ENCODE results near the gene TBC1D8. TPM values are rescaled to one million over a fixed set of nuclear protein-coding genes. Genes with fewer than 3 reads are reported as not detected.

The TBC1D8 gene
- total and polyA plus RNA-seq, 2 of the 13 experiments (the other 11 are each of a cell fraction or from before 2014, with no cell fraction given) = 45.1 to 95.4 TPM

DNA sequence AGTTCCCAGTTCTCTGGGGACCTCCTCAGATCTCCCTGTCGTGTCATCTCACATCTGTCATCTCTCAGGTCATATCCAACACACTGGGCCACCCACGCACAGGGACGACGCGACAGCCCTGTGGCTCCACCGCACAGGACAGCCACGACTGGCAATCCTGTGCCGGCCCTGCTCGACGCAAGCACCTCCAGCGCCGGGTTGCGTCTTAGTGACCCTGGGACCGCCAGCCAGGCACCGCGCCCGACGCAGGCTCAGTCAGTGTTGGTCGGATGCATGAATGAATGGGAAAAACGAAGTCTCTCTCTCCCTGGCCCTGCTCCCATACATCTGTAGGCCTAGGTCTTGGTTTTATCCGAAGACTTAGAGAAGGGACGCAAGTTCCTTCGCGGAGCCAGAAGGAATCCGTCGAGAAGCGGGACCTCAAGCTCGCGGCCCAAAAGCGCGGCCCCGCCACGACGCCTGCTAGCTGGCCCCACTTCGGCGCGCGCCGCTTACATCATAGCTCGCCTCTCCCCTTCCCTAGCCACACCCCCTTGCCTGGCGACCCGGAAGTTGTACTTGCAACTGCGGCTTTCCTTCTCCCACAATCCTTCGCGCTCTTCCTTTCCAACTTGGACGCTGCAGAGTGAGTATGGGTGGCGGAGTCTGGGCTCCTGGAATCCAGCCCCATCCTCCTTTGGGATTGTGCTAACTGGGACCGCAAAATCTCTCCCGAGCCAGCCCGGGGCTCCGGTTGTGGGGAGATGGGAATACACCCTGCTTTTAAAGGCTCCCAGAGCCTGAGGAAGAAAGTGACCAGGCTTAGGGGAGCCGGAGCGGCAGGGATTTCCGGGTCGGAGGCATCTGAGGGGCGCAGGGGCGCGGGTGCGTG, 149.3 kb downstream of the TBC1D8 start, which contains the start of gene RPL31 (continued):
- peak; percentile 84 for TF ChIP-seq FOXA3 (CRISPR knock-in tag; IDR thresholded peaks at IDR 0.05)
- TF ChIP-seq ZNF101 (CRISPR knock-in tag; IDR thresholded peaks at IDR 0.05; ENCODE audit: borderline replicate concordance, low read depth) = 0 out of 2 replicates have a peak, but pooled peaks have one; percentile 94
- peak; percentile 96 for TF ChIP-seq ZNF335 (CRISPR knock-in tag; IDR thresholded peaks at IDR 0.05)
- peak; percentile 87; the same call in 1 of the 2 replicates for TF ChIP-seq AKNA (CRISPR knock-in tag; IDR thresholded peaks at IDR 0.05; ENCODE audit: borderline replicate concordance)
- TF ChIP-seq, protein P1, sequence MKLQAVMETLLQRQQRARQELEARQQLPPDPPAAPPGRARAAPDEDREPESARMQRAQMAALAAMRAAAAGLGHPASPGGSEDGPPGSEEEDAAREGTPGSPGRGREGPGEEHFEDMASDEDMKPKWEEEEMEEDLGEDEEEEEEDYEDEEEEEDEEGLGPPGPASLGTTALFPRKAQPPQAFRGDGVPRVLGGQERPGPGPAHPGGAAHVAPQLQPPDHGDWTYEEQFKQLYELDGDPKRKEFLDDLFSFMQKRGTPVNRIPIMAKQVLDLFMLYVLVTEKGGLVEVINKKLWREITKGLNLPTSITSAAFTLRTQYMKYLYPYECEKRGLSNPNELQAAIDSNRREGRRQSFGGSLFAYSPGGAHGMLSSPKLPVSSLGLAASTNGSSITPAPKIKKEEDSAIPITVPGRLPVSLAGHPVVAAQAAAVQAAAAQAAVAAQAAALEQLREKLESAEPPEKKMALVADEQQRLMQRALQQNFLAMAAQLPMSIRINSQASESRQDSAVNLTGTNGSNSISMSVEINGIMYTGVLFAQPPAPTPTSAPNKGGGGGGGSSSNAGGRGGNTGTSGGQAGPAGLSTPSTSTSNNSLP (IDR thresholded peaks at IDR 0.05; ENCODE audit: low read depth, low read length) = peak; percentile 12; the same call in 1 of the 2 replicates
- peak; percentile 99 for TF ChIP-seq ZFYVE20 (CRISPR knock-in tag; IDR thresholded peaks at IDR 0.05; ENCODE audit: borderline replicate concordance, low read depth)
- TF ChIP-seq PRPF4 (IDR thresholded peaks at IDR 0.05; ENCODE audit: low read depth, low read length, poor library complexity, severe bottlenecking) = peak; percentile 71
- peak; percentile 93 for TF ChIP-seq ZNF18 (CRISPR knock-in tag; IDR thresholded peaks at IDR 0.05; ENCODE audit: insufficient replicate concordance)
- TF ChIP-seq ELF4 (CRISPR knock-in tag; IDR thresholded peaks at IDR 0.05; ENCODE audit: borderline replicate concordance) = peak; percentile 98
- TF ChIP-seq MAFG (CRISPR knock-in tag; IDR thresholded peaks at IDR 0.05) = peak; percentile 57; the same call in 1 of the 2 replicates
- TF ChIP-seq REXO4 (CRISPR knock-in tag; IDR thresholded peaks at IDR 0.05; ENCODE audit: borderline replicate concordance) = peak; percentile 97
- no peak for TF ChIP-seq MBD4 (IDR thresholded peaks at IDR 0.05; ENCODE audit: borderline replicate concordance, low read length)
- TF ChIP-seq HNRNPK (IDR thresholded peaks at IDR 0.05; ENCODE audit: low read depth, low read length, poor library complexity, severe bottlenecking) = peak; percentile 37
- peak; percentile 49; the same call in 1 of the 2 replicates for TF ChIP-seq ZNF7 (CRISPR knock-in tag; IDR thresholded peaks at IDR 0.05)
- TF ChIP-seq, protein P2, sequence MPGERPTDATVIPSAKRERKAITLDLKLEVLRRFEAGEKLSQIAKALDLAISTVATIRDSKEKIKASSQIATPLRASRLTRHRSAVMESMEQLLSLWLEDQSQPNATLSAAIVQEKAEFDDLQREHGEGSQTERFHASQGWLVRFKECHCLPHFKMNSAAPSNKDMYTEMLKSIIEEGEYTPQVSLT (CRISPR knock-in tag; IDR thresholded peaks at IDR 0.05; ENCODE audit: borderline replicate concordance, low read depth) = peak; percentile 92
- peak; percentile 98 for TF ChIP-seq TMF1 (CRISPR knock-in tag; IDR thresholded peaks at IDR 0.05; ENCODE audit: low read depth)

Measured in HepG2 (cell line).